Measurements from ENCODE around the gene MRPL42. TPM values are rescaled to one million over a fixed set of nuclear protein-coding genes. Genes with fewer than 3 reads are reported as not detected.

MRPL42 gene
- total RNA-seq, 4 donors from 2014 or later = 49.1 to 52.1 (median 50.8) TPM

GRCh38 chr12:93514853-93515252 is 47.5 kb downstream of the MRPL42 start:
- H3K27me3 ChIP-seq = no peaks in the 10 kb centered on the region
- no peak for DNase-seq (ENCODE audit: low spot score in 2 of 2)
- no peak overlapping the region for H3K27ac ChIP-seq
- H3K9me3 ChIP-seq = no peaks in the 10 kb centered on the region
- TF ChIP-seq POLR2A (IDR thresholded peaks at IDR 0.05) (no peak), POLR2AphosphoS5 (IDR thresholded peaks at IDR 0.05) (no peak), EP300 (IDR thresholded peaks at IDR 0.05) (no peak)
- TF ChIP-seq, protein P1, sequence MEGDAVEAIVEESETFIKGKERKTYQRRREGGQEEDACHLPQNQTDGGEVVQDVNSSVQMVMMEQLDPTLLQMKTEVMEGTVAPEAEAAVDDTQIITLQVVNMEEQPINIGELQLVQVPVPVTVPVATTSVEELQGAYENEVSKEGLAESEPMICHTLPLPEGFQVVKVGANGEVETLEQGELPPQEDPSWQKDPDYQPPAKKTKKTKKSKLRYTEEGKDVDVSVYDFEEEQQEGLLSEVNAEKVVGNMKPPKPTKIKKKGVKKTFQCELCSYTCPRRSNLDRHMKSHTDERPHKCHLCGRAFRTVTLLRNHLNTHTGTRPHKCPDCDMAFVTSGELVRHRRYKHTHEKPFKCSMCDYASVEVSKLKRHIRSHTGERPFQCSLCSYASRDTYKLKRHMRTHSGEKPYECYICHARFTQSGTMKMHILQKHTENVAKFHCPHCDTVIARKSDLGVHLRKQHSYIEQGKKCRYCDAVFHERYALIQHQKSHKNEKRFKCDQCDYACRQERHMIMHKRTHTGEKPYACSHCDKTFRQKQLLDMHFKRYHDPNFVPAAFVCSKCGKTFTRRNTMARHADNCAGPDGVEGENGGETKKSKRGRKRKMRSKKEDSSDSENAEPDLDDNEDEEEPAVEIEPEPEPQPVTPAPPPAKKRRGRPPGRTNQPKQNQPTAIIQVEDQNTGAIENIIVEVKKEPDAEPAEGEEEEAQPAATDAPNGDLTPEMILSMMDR (IDR thresholded peaks at IDR 0.05) = no peak
- no peaks in the 10 kb centered on the region for H3K36me3 ChIP-seq
- no peaks in the 10 kb centered on the region for H3K4me1 ChIP-seq
- no peak overlapping the region for H3K4me3 ChIP-seq
- 59% methylated on average over 5 of the region's 5 CpGs for WGBS

DNA sequence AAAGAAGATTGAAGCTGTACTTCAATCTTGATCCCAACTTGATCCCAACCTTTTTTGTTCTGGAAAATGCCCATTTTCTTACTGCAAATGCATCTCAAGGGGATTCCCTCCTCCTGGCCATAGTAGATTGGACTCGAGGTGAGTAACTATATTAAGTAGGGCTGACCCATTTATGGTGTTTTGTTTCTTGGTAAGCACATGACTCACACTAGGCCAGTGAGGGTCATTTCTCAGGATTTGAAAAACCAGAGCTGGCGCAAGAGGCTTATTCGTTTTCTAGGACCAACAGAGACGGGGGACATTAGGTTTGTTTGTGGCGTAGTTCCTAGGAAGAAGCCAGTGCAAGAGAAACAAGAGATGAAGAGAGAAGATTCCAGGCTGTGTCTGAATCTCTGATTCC is 51.4 kb downstream of the MRPL42 start:
- no peak for DNase-seq (ENCODE audit: low spot score in 2 of 2)
- H3K27me3 ChIP-seq = no peaks in the 10 kb centered on the region
- H3K36me3 ChIP-seq = no peaks in the 10 kb centered on the region
- H3K4me3 ChIP-seq = no peak overlapping the region
- peaks cover 2% of the 10 kb centered on the region for H3K4me1 ChIP-seq
- WGBS = 86% methylated on average over 5 of the region's 5 CpGs
- TF ChIP-seq EP300 (IDR thresholded peaks at IDR 0.05) (no peak), POLR2AphosphoS5 (IDR thresholded peaks at IDR 0.05) (no peak), POLR2A (IDR thresholded peaks at IDR 0.05) (no peak)
- TF ChIP-seq, protein P1 (IDR thresholded peaks at IDR 0.05) = no peak
- no peaks in the 10 kb centered on the region for H3K9me3 ChIP-seq
- H3K27ac ChIP-seq = no peak overlapping the region

- no peak for DNase-seq (ENCODE audit: low spot score in 2 of 2)
Observed at GRCh38 chr12:93519859-93520258, 52.5 kb downstream of the MRPL42 start.

DNA sequence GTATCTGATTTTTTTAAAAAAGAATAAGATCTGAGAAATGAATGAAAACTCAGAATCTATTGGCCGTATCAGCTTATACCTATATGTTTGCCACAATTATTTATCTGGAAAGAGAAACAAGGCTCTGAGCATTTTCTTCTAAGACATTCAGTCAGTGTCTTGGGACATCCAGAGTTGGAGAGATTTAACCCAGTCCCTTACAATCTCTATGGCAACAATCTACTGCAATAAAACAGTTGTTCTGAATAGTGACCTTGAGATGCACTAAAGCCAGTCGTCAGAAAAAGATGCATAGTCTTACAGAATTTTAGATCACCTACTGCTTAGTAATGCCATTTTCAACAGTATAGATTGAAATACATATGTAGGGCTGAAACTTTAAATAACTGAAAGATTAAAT is 53.1 kb downstream of the MRPL42 start:
- no peak overlapping the region for H3K4me3 ChIP-seq
- no peaks in the 10 kb centered on the region for H3K36me3 ChIP-seq
- no peak for DNase-seq (ENCODE audit: low spot score in 2 of 2)
- no peak overlapping the region for H3K27ac ChIP-seq
- H3K9me3 ChIP-seq = no peaks in the 10 kb centered on the region
- TF ChIP-seq POLR2A (IDR thresholded peaks at IDR 0.05) = no peak
- no peak for TF ChIP-seq EP300 (IDR thresholded peaks at IDR 0.05)
- H3K4me1 ChIP-seq = peaks cover 2% of the 10 kb centered on the region
- WGBS = 85% methylated on average over 2 of the region's 2 CpGs
- H3K27me3 ChIP-seq = no peaks in the 10 kb centered on the region

More at GRCh38 chr12:93519859-93520258, 52.5 kb downstream of the MRPL42 start:
- H3K36me3 ChIP-seq = no peaks in the 10 kb centered on the region
- H3K9me3 ChIP-seq = no peaks in the 10 kb centered on the region
- H3K27me3 ChIP-seq = no peaks in the 10 kb centered on the region
- no peak overlapping the region for H3K4me3 ChIP-seq
- peaks cover 2% of the 10 kb centered on the region for H3K4me1 ChIP-seq
- 93% methylated on average over 2 of the region's 2 CpGs for WGBS
- no peak for TF ChIP-seq POLR2AphosphoS5 (IDR thresholded peaks at IDR 0.05)
- TF ChIP-seq, protein P1 (IDR thresholded peaks at IDR 0.05) = no peak
- TF ChIP-seq POLR2A (IDR thresholded peaks at IDR 0.05) = no peak
- TF ChIP-seq EP300 (IDR thresholded peaks at IDR 0.05) = no peak
- H3K27ac ChIP-seq = no peak overlapping the region

- Histone ChIP-seq H3K27ac (no peak overlapping the region), H3K36me3 (no peaks in the 10 kb centered on the region), H3K9me3 (no peaks in the 10 kb centered on the region), H3K4me3 (no peak overlapping the region), H3K4me1 (peaks cover 2% of the 10 kb centered on the region), H3K27me3 (no peaks in the 10 kb centered on the region)
- DNase-seq (ENCODE audit: low spot score in 2 of 2) = no peak
- 67% methylated on average over 6 of the region's 6 CpGs for WGBS
- TF ChIP-seq POLR2AphosphoS5 (IDR thresholded peaks at IDR 0.05) (no peak), EP300 (IDR thresholded peaks at IDR 0.05) (no peak), POLR2A (IDR thresholded peaks at IDR 0.05) (no peak)
- TF ChIP-seq, protein P1 (IDR thresholded peaks at IDR 0.05) = no peak
Observed at GRCh38 chr12:93521225-93522080, 54.1 kb downstream of the MRPL42 start.
